Omental fat pad (tissue), 4 donors: ENCODE results near the gene TRMT112. TPM values are rescaled to one million over a fixed set of nuclear protein-coding genes. Genes with fewer than 3 reads are reported as not detected.
A peak's percentile ranks its signal among the peaks of the same experiment; 100 is the strongest.

Experiments used
- ATAC-seq: fragments of 150-250 bp; one replicate; pipeline ENCODE4 v1.9.1; 2016; ENCODE audit warnings: mild to moderate bottlenecking, moderate library complexity; ENCODE audit not compliant: low FRiP score
- DNase-seq: peaks from one replicate; pipeline ENCODE4 v3.0.0-alpha.2; 2019; ENCODE audit warnings: low spot score
- CTCF ChIP-seq, 3 donors: fragments of 450-650 bp; IDR thresholded peaks; one replicate each; pipeline ENCODE4 v1.5.1; 2016 to 2017; ENCODE audit warnings: antibody characterized with exemption in 3 of 3, mild to moderate bottlenecking in 3 of 3, moderate library complexity in 2 of 3
- total RNA-seq, 4 donors: library from RNA; depleted of rRNA; stranded (reverse); fragments of >200 nt; gene quantifications; one replicate each; pipeline ENCODE4 v1.1.0, GENCODE V29; 2016

Gene TRMT112
- total RNA-seq: 100 to 1,000 TPM; 180 to 263 (median 215) TPM

GRCh38 chr11:64317325-64317960 lies at the start of gene TRMT112:
Gene TRMT112 (minus strand): TSS chr11:64317559. CDS start chr11:64317526, 33 bp downstream.
- ATAC-seq: peak; percentile 88
- peak; percentile 87 for DNase-seq
- TF ChIP-seq CTCF (IDR thresholded peaks at IDR 0.05): no peak

GRCh38 chr11:64366751-64367150 lies 49.4 kb upstream of the TRMT112 start:
- TF ChIP-seq CTCF (IDR thresholded peaks at IDR 0.05): no peak
- ATAC-seq: no peak
- no peak for DNase-seq

GRCh38 chr11:64364911-64365310 lies 47.6 kb upstream of the TRMT112 start:
- no peak for ATAC-seq
- TF ChIP-seq CTCF (IDR thresholded peaks at IDR 0.05): no peak
- no peak for DNase-seq

- DNase-seq: no peak
- no peak for TF ChIP-seq CTCF (IDR thresholded peaks at IDR 0.05)
- no peak for ATAC-seq
Measured at GRCh38 chr11:64364435-64364834, 47.1 kb upstream of the TRMT112 start.

- ATAC-seq: no peak
- TF ChIP-seq CTCF (IDR thresholded peaks at IDR 0.05): no peak
- DNase-seq: no peak
Measured at GRCh38 chr11:64362339-64362738, 45.0 kb upstream of the TRMT112 start.

- DNase-seq: no peak
- no peak for TF ChIP-seq CTCF (IDR thresholded peaks at IDR 0.05)
Measured at GRCh38 chr11:64361659-64362058, 44.3 kb upstream of the TRMT112 start.

GRCh38 chr11:64360448-64360921 lies 43.1 kb upstream of the TRMT112 start:
- no peak for ATAC-seq
- DNase-seq: no peak
- no peak for TF ChIP-seq CTCF (IDR thresholded peaks at IDR 0.05)

More at GRCh38 chr11:64361659-64362058, 44.3 kb upstream of the TRMT112 start:
- ATAC-seq: no peak
